BE2C (cell line): Measurements from ENCODE around the gene FOXJ3.

Source experiments
- DNase-seq: peaks from one replicate; pipeline ENCODE4 v3.0.0-alpha.2; 2020
- H3K27me3 ChIP-seq: fragments of 250-450 bp; sonication (Bioruptor Pico); 2 replicates; pipeline ENCODE4 v1.5.1; 2020; ENCODE audit warnings: mild to moderate bottlenecking
- H3K36me3 ChIP-seq: fragments of 250-450 bp; sonication (Bioruptor Pico); 2 replicates; pipeline ENCODE4 v1.5.1; 2020; ENCODE audit warnings: mild to moderate bottlenecking
- H3K4me1 ChIP-seq: fragments of 250-450 bp; sonication (Bioruptor Pico); 2 replicates; pipeline ENCODE4 v1.5.1; 2020
- H3K4me3 ChIP-seq: 2 replicates; pipeline ENCODE4 v1.5.1; 2011; ENCODE audit warnings: low read depth, low read length
- H3K9me3 ChIP-seq: fragments of 250-450 bp; sonication (Bioruptor Pico); 2 replicates; pipeline ENCODE4 v1.5.1; 2020
- TF ChIP-seq, protein P1 (sequence below): IDR thresholded peaks from 2 replicates; pipeline ENCODE4 v1.5.1; 2012; ENCODE audit warnings: mild to moderate bottlenecking, low read depth, low read length

The FOXJ3 gene

DNA sequence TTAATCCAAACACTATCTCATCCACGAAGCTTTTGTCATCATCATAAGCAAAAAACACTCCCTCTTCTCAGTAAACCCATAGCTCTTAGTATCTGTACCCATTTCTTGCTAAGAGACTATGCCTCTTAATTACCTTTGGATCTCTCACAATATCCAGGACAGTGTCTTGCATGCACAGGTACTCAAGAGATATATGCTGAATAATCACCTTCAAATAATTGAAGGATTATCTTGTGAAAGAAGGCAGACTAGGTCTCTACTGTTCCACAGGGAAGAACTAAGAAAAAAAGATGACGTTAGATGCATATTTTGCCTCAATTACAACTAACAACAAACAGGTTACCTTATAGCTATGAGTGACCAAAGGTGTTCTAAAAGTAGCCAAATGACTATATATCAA lies 11.5 kb downstream of the FOXJ3 start:
- Histone ChIP-seq H3K4me3 (no peak overlapping the region), H3K36me3 (no peaks in the 10 kb centered on the region), H3K27me3 (no peaks in the 10 kb centered on the region), H3K9me3 (no peaks in the 10 kb centered on the region), H3K4me1 (no peaks in the 10 kb centered on the region)
- TF ChIP-seq, protein P1, sequence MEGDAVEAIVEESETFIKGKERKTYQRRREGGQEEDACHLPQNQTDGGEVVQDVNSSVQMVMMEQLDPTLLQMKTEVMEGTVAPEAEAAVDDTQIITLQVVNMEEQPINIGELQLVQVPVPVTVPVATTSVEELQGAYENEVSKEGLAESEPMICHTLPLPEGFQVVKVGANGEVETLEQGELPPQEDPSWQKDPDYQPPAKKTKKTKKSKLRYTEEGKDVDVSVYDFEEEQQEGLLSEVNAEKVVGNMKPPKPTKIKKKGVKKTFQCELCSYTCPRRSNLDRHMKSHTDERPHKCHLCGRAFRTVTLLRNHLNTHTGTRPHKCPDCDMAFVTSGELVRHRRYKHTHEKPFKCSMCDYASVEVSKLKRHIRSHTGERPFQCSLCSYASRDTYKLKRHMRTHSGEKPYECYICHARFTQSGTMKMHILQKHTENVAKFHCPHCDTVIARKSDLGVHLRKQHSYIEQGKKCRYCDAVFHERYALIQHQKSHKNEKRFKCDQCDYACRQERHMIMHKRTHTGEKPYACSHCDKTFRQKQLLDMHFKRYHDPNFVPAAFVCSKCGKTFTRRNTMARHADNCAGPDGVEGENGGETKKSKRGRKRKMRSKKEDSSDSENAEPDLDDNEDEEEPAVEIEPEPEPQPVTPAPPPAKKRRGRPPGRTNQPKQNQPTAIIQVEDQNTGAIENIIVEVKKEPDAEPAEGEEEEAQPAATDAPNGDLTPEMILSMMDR: no peak
- DNase-seq: no peak

DNA sequence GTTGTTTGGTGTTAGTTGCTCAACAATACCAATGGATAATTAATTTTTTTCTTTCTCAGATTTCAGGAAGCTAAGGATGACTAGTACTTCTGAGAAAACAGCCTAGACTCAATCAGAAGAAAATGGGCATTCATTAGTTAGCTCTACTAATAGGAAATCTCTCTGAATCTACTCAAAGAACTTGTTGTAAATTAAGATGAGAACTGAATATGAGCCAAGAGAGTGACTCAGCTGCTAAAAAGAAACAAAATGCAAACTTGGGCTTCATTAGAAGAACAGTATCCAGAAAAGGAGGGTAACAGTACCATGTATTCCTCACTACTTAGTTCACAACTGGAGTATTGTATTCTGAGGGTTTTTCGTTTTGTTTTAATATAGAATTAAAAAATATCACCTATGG lies 12.5 kb downstream of the FOXJ3 start:
- Histone ChIP-seq H3K9me3 (no peaks in the 10 kb centered on the region), H3K4me1 (no peaks in the 10 kb centered on the region), H3K4me3 (no peak overlapping the region), H3K27me3 (no peaks in the 10 kb centered on the region), H3K36me3 (no peaks in the 10 kb centered on the region)
- DNase-seq: no peak
- TF ChIP-seq, protein P1: no peak

DNA sequence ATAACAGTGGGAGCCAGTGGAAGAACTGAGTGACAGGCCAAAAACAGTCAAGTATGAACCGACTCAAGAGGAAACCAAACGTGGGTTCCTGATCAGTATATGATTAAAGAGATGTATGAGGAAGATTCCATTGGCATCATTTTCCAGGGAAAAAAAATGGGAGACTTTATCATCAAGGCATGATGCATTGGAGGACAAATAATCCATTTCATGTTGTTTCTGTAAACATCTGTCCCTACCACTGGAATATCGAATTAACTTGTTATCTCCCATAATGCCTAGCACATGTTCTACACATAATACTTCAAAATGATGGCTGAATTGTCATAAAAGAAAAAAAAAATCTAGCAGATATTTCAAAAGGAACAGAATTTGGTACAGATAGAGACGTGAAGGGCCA lies 13.3 kb downstream of the FOXJ3 start:
- DNase-seq: no peak
- TF ChIP-seq, protein P1: no peak
- Histone ChIP-seq H3K27me3 (no peaks in the 10 kb centered on the region), H3K36me3 (no peaks in the 10 kb centered on the region), H3K4me3 (no peak overlapping the region), H3K4me1 (no peaks in the 10 kb centered on the region), H3K9me3 (no peaks in the 10 kb centered on the region)

DNA sequence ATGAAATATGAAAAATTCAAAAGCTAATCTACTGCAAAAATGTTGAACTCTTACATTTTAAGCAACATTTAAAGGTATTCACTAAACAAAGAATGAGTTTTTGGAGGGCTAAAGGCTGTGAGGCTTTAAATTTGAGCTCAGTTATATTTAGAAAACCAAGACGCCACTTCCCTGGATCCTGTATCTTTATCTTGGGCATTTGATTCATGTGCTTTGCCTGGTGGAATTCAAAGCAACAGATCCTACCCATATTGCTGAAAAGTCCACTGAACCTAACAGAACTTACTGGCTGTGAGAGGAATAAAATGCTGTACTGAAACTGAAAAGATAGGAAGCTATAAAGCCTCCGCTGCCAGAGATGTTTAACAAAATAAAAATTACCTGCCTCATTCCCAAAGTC lies 14.3 kb downstream of the FOXJ3 start:
- no peak for DNase-seq
- TF ChIP-seq, protein P1: no peak
- H3K4me3 ChIP-seq: no peak overlapping the region
- H3K4me1 ChIP-seq: no peaks in the 10 kb centered on the region
- no peaks in the 10 kb centered on the region for H3K36me3 ChIP-seq
- no peaks in the 10 kb centered on the region for H3K27me3 ChIP-seq
- no peaks in the 10 kb centered on the region for H3K9me3 ChIP-seq

DNA sequence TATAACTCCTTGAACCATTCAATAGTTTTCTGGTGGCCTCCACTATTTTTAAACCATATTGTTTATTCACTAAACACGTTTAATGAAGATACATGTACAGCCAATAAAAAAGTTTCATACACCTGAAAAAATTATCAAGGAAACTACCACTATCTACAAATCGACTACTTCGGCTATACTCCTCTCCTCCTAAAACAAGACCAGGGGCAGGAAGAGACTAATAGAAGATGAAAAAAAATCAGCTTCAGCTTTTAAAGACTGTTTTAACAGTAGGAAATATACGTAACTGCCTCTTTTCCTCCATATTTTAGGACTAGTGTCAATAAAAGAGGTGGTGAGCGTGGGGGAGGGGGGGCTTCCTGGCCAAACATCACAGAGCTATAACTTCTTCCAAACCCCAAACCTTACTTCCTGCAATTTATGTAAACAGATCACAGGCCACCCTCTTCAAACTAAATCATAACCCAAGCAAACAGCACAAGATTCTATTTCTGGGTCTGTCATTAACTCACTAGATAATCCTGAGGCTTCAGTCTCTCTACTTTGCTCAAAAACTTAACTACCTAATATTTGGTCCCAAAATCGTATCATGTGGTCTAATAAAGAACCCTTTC lies 15.1 kb downstream of the FOXJ3 start:
- TF ChIP-seq, protein P1: no peak
- no peak overlapping the region for H3K4me3 ChIP-seq
- no peaks in the 10 kb centered on the region for H3K9me3 ChIP-seq
- H3K36me3 ChIP-seq: no peaks in the 10 kb centered on the region
- DNase-seq: no peak
- H3K27me3 ChIP-seq: no peaks in the 10 kb centered on the region
- no peaks in the 10 kb centered on the region for H3K4me1 ChIP-seq

DNA sequence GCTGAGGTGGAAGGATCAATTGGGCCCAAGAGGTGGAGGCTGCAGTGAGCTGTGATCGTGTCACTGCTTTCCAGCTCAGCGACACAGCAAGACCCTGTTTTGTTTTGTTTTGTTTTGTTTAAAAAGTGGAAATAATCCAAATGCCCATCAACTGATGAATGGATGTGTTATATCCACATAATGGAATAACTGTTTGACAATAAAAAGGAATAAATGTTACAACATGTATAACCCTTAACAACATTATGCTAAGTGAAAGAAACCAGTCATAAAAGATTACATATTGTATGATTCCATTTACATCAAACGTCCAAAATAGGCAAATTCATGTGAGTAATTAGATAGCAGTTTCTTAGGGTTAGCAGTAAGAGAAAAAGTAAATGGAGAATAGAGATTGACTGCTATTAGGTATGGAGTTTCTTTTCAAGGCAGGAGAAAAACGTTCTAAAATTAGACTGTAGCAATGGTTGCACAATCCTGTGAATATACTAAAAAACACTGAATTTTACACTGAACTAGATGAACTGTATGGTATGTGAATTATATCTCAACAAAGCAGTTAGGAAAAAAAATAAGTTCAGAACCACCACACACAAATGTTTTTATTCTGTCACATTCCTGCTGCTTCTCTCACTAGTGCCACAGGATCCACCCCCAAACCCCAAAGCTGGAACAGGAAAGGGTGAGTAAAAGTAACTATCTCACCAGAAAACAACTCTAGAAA lies 15.7 kb downstream of the FOXJ3 start:
- Histone ChIP-seq H3K36me3 (no peaks in the 10 kb centered on the region), H3K9me3 (no peaks in the 10 kb centered on the region), H3K4me3 (no peak overlapping the region), H3K27me3 (no peaks in the 10 kb centered on the region), H3K4me1 (no peaks in the 10 kb centered on the region)
- TF ChIP-seq, protein P1: no peak
- DNase-seq: no peak
